Liver (tissue), 9 donors: ENCODE results near the gene SPECC1L. TPM values are rescaled to one million over a fixed set of nuclear protein-coding genes. Genes with fewer than 3 reads are reported as not detected.

ENCODE experiments used
- DNase-seq: peaks from one replicate; pipeline ENCODE4 v3.0.0-alpha.2; 2017; ENCODE audit warnings: low spot score
- H3K27ac ChIP-seq, 2 donors: one replicate each; pipeline ENCODE4 v1.7.0; 2013; ENCODE audit warnings: inconsistent platforms in 2 of 2, low read length in 2 of 2, control low read depth in 1 of 2, low read depth in 1 of 2, mild to moderate bottlenecking in 1 of 2
- H3K27me3 ChIP-seq, 4 donors: one replicate each; pipeline versions ENCODE4 v1.6.1 to v1.7.0; 2013; ENCODE audit warnings: low read length in 3 of 4, inconsistent platforms in 1 of 4, mild to moderate bottlenecking in 1 of 4, moderate library complexity in 1 of 4; ENCODE audit not compliant: control insufficient read depth in 4 of 4, insufficient read depth in 4 of 4
- H3K36me3 ChIP-seq, 4 donors: one replicate each; pipeline versions ENCODE4 v1.6.1 to v1.7.0; 2013; ENCODE audit warnings: low read length in 3 of 4, mild to moderate bottlenecking in 3 of 4, low read depth in 1 of 4, moderate library complexity in 1 of 4; ENCODE audit not compliant: control insufficient read depth in 4 of 4, insufficient read depth in 3 of 4
- H3K4me1 ChIP-seq, 4 donors: one replicate each; pipeline versions ENCODE4 v1.6.1 to v1.7.0; 2013; ENCODE audit warnings: low read length in 3 of 4, mild to moderate bottlenecking in 3 of 4, moderate library complexity in 1 of 4; ENCODE audit not compliant: control insufficient read depth in 4 of 4, insufficient read depth in 4 of 4
- H3K4me3 ChIP-seq, 3 donors: one replicate each; pipeline versions ENCODE4 v1.6.1 to v1.7.0; 2013; ENCODE audit warnings: low read length in 3 of 3, control low read depth in 1 of 3, low read depth in 1 of 3, mild to moderate bottlenecking in 1 of 3
- H3K9ac ChIP-seq, 2 donors: one replicate each; pipeline ENCODE4 v1.7.0; 2013; ENCODE audit warnings: low read length in 2 of 2, mild to moderate bottlenecking in 2 of 2, moderate library complexity in 2 of 2, control low read depth in 1 of 2, low read depth in 1 of 2
- H3K9me3 ChIP-seq, 4 donors: one replicate each; pipeline versions ENCODE4 v1.6.1 to v1.7.0; 2013; ENCODE audit warnings: low read length in 3 of 4; ENCODE audit not compliant: control insufficient read depth in 4 of 4
- CTCF ChIP-seq: fragments of 150-350 bp; IDR thresholded peaks from 2 replicates; pipeline ENCODE4 v1.5.1; 2017; ENCODE audit warnings: improper control_type of control experiment, low read depth, low read length; ENCODE audit not compliant: missing input control
- EGR1 ChIP-seq, 2 donors: IDR thresholded peaks; 2 replicates each; pipeline ENCODE4 v1.6.1; 2016 to 2018; ENCODE audit warnings: antibody characterized with exemption in 2 of 2, low read depth in 2 of 2
- FOXA1 ChIP-seq: IDR thresholded peaks from 2 replicates; pipeline ENCODE4 v1.6.1; 2016; ENCODE audit warnings: antibody characterized with exemption
- FOXA2 ChIP-seq: IDR thresholded peaks from 2 replicates; pipeline ENCODE4 v1.6.1; 2016; ENCODE audit warnings: antibody characterized with exemption
- GABPA ChIP-seq, 2 donors: IDR thresholded peaks in 1 of 2; conservative IDR thresholded peaks in 1 of 2; 2 replicates each; pipeline ENCODE4 v1.6.1; 2016; ENCODE audit warnings: antibody characterized with exemption in 2 of 2, mild to moderate bottlenecking in 1 of 2, moderate library complexity in 1 of 2
- HNF4A ChIP-seq, 2 donors: conservative IDR thresholded peaks; 2 replicates each; pipeline ENCODE4 v1.6.1; 2016; ENCODE audit warnings: antibody characterized with exemption in 2 of 2, mild to moderate bottlenecking in 2 of 2
- HNF4G ChIP-seq: IDR thresholded peaks from 2 replicates; pipeline ENCODE4 v1.6.1; 2016; ENCODE audit warnings: antibody characterized with exemption
- JUND ChIP-seq, 2 donors: IDR thresholded peaks; 2 replicates each; pipeline ENCODE4 v1.6.1; 2016; ENCODE audit warnings: antibody characterized with exemption in 2 of 2
- MAX ChIP-seq: IDR thresholded peaks from 2 replicates; pipeline ENCODE4 v1.6.1; 2016; ENCODE audit warnings: antibody characterized with exemption
- NR2F2 ChIP-seq: IDR thresholded peaks from 2 replicates; pipeline ENCODE4 v1.6.1; 2016; ENCODE audit warnings: antibody characterized with exemption
- RAD21 ChIP-seq, 2 donors: IDR thresholded peaks; 2 replicates each; pipeline ENCODE4 v1.6.1; 2016; ENCODE audit warnings: antibody characterized with exemption in 2 of 2, mild to moderate bottlenecking in 2 of 2
- REST ChIP-seq: IDR thresholded peaks from 2 replicates; pipeline ENCODE4 v1.6.1; 2016; ENCODE audit warnings: antibody characterized with exemption, mild to moderate bottlenecking
- SP1 ChIP-seq: IDR thresholded peaks from 2 replicates; pipeline ENCODE4 v1.6.1; 2018; ENCODE audit warnings: antibody characterized with exemption, mild to moderate bottlenecking
- YY1 ChIP-seq: IDR thresholded peaks from 2 replicates; pipeline ENCODE4 v1.6.1; 2016; ENCODE audit warnings: antibody characterized with exemption, mild to moderate bottlenecking
- WGBS: extraction: QIAGEN DNeasy Blood & Tissue Kit; methylation state at CpG from one replicate; pipeline ENCODE4 v1.1.7; 2013; 5-methylcytosine and 5-hydroxymethylcytosine counted together
- polyA plus RNA-seq, 2 donors: library from polyadenylated mRNA; stranded (reverse) in 1 of 2; unstranded in 1 of 2; fragments of 200-250 nt in 1 of 2; fragments of >200 nt in 1 of 2; fragmentation: Nextera tagmentation in 1 of 2; extraction: Ambion mirVana in 1 of 2; gene quantifications; one replicate each; pipeline versions ENCODE4 v1.2.1 to v1.2.3, GENCODE V29; 2013 to 2015
- total RNA-seq, 2 donors: library from RNA; depleted of rRNA; stranded (reverse); fragments of >200 nt; gene quantifications; one replicate each; pipeline ENCODE4 v1.2.3, GENCODE V29; 2014
- TF ChIP-seq, protein P1 (sequence below): IDR thresholded peaks from 2 replicates; pipeline ENCODE4 v1.6.1; 2016; ENCODE audit warnings: antibody characterized with exemption
- TF ChIP-seq, protein P2 (sequence below): IDR thresholded peaks from 2 replicates; pipeline ENCODE4 v1.6.1; 2016; ENCODE audit warnings: antibody characterized with exemption
- donor health status: healthy.
- donor health status: healthy.
- donor health status: healthy.
- donor health status: healthy.
- donor health status: healthy.

Gene SPECC1L
- total and polyA plus RNA-seq, 4 donors, result 5.4 to 22.3 (median 12.3) TPM

DNA sequence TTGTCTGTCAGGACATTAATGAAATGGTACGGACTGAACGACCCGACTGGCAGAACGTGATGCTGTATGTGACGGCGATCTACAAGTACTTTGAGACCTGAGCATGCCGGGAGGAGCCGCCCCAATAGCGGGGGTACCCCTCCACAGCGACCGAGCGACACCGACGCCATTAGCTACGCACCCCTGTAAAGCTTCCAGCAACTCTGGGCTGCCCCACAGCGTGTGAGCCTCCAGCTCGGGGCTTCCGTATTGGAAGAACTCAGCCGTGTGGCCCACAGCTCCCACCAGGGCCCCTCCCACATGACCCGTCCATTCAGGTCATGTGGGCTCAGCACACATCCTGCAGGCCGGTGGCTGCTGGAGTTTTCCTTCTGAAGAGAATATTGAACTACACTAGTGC is 143.9 kb downstream of the SPECC1L start:
- Histone ChIP-seq H3K4me1 (peaks cover 0 to under 1% (median 0%) of the 10 kb centered on the region in 4 donors), H3K27ac (peak overlapping the region in 1 of 2 donors; percentile 47), H3K9me3 (no peaks in the 10 kb centered on the region), H3K9ac (no peak overlapping the region), H3K36me3 (peaks cover 0 to 46% (median 22%) of the 10 kb centered on the region in 4 donors), H3K4me3 (no peak overlapping the region), H3K27me3 (no peaks in the 10 kb centered on the region)
- no peak for TF ChIP-seq FOXA2
- no peak for TF ChIP-seq REST
- TF ChIP-seq SP1, result no peak
- TF ChIP-seq FOXA1, result no peak
- no peak for TF ChIP-seq YY1
- TF ChIP-seq CTCF, result no peak
- TF ChIP-seq, protein P1, sequence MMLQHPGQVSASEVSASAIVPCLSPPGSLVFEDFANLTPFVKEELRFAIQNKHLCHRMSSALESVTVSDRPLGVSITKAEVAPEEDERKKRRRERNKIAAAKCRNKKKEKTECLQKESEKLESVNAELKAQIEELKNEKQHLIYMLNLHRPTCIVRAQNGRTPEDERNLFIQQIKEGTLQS, result no peak
- no peak for TF ChIP-seq HNF4G
- no peak for TF ChIP-seq HNF4A (conservative IDR thresholded peaks at IDR 0.05)
- TF ChIP-seq NR2F2, result no peak
- no peak for TF ChIP-seq EGR1 (IDR thresholded peaks at IDR 0.05; ENCODE audit: low read depth in 2 of 2)
- TF ChIP-seq JUND (IDR thresholded peaks at IDR 0.05), result no peak
- no peak for TF ChIP-seq RAD21 (IDR thresholded peaks at IDR 0.05)
- DNase-seq, result no peak
- WGBS, result 83% methylated on average over 21 of the region's 21 CpGs

- Histone ChIP-seq H3K36me3 (peaks cover 0 to 46% (median 22%) of the 10 kb centered on the region in 4 donors), H3K9ac (no peak overlapping the region), H3K27ac (no peak overlapping the region), H3K9me3 (no peaks in the 10 kb centered on the region), H3K4me3 (no peak overlapping the region), H3K4me1 (peaks cover 0 to 3% (median under 1%) of the 10 kb centered on the region in 4 donors), H3K27me3 (no peaks in the 10 kb centered on the region)
- 89% methylated on average over 26 of the region's 26 CpGs for WGBS
- no peak for DNase-seq
- TF ChIP-seq NR2F2, result no peak
- no peak for TF ChIP-seq CTCF
- TF ChIP-seq JUND (IDR thresholded peaks at IDR 0.05), result no peak
- TF ChIP-seq, protein P2, sequence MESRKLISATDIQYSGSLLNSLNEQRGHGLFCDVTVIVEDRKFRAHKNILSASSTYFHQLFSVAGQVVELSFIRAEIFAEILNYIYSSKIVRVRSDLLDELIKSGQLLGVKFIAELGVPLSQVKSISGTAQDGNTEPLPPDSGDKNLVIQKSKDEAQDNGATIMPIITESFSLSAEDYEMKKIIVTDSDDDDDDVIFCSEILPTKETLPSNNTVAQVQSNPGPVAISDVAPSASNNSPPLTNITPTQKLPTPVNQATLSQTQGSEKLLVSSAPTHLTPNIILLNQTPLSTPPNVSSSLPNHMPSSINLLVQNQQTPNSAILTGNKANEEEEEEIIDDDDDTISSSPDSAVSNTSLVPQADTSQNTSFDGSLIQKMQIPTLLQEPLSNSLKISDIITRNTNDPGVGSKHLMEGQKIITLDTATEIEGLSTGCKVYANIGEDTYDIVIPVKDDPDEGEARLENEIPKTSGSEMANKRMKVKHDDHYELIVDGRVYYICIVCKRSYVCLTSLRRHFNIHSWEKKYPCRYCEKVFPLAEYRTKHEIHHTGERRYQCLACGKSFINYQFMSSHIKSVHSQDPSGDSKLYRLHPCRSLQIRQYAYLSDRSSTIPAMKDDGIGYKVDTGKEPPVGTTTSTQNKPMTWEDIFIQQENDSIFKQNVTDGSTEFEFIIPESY, result no peak
- no peak for TF ChIP-seq REST
- no peak for TF ChIP-seq SP1
- no peak for TF ChIP-seq FOXA1
- TF ChIP-seq RAD21 (IDR thresholded peaks at IDR 0.05), result no peak
- TF ChIP-seq MAX, result no peak
- no peak for TF ChIP-seq GABPA (IDR thresholded peaks at IDR 0.05 in 1 of 2, conservative IDR thresholded peaks at IDR 0.05 in 1 of 2)
- TF ChIP-seq HNF4A (conservative IDR thresholded peaks at IDR 0.05), result no peak
Measured at GRCh38 chr22:24414984-24415945, 144.6 kb downstream of the SPECC1L start.
